ENCODE measurements around the gene RBMS2. TPM values are rescaled to one million over a fixed set of nuclear protein-coding genes. Genes with fewer than 3 reads are reported as not detected.
A peak's percentile ranks its signal among the peaks of the same experiment; 100 is the strongest.

Gene RBMS2
- total RNA-seq, 1 donor from 2014 or later = 37.2 TPM

DNA sequence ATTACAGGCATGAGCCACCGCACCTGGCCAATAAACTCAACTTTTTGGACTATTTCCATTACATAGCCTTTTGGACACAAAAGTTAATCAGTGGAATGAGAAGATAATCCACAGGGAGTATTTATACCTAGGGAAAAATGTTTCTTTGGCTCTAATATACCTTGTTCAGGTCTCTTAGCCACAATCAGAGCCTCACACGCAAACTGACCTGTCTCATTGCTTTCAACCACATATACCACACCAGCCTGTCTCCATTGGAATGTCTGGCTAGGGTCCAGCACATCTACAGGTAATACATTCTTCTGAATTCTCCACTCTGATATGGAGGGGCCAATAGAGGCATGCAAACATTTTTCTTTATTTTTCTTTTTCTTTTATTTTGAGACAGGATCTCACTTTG is 3.8 kb upstream of the RBMS2 start:
- no peak for DNase-seq (ENCODE audit: low read depth)
- TF ChIP-seq, protein P1, sequence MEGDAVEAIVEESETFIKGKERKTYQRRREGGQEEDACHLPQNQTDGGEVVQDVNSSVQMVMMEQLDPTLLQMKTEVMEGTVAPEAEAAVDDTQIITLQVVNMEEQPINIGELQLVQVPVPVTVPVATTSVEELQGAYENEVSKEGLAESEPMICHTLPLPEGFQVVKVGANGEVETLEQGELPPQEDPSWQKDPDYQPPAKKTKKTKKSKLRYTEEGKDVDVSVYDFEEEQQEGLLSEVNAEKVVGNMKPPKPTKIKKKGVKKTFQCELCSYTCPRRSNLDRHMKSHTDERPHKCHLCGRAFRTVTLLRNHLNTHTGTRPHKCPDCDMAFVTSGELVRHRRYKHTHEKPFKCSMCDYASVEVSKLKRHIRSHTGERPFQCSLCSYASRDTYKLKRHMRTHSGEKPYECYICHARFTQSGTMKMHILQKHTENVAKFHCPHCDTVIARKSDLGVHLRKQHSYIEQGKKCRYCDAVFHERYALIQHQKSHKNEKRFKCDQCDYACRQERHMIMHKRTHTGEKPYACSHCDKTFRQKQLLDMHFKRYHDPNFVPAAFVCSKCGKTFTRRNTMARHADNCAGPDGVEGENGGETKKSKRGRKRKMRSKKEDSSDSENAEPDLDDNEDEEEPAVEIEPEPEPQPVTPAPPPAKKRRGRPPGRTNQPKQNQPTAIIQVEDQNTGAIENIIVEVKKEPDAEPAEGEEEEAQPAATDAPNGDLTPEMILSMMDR (IDR thresholded peaks at IDR 0.05; ENCODE audit: insufficient read depth, low read length, poor library complexity, severe bottlenecking) = no peak
- H3K27me3 ChIP-seq (ENCODE audit: control insufficient read depth, insufficient read depth, low read length) = no peaks in the 10 kb centered on the region
- no peaks in the 10 kb centered on the region for H3K36me3 ChIP-seq (ENCODE audit: control insufficient read depth, insufficient read depth, low read length)
- H3K4me3 ChIP-seq (ENCODE audit: low read depth, low read length) = no peak overlapping the region

DNA sequence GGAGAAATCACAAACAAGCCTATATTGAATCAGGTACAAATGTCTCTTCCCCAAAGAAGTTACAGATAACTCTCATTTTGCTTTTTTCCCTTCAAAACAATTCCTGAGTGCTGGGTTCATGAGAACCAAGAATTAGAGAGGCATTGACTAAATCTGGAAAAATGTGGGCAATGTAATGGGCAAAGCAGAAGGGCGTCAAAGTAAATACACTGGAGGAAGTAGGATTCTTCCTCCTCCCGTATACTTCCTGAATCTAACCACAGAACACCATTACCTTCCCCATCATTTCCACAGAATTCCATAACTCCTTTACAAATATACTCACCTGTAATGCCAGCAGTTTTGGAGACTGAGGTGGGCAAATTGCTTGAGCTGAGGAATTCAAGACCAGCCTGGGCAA is 3.0 kb upstream of the RBMS2 start:
- no peaks in the 10 kb centered on the region for H3K36me3 ChIP-seq (ENCODE audit: control insufficient read depth, insufficient read depth, low read length)
- peak; percentile 39 for DNase-seq (ENCODE audit: low read depth)
- no peak overlapping the region for H3K4me3 ChIP-seq (ENCODE audit: low read depth, low read length)
- TF ChIP-seq, protein P1 (IDR thresholded peaks at IDR 0.05; ENCODE audit: insufficient read depth, low read length, poor library complexity, severe bottlenecking) = no peak
- H3K27me3 ChIP-seq (ENCODE audit: control insufficient read depth, insufficient read depth, low read length) = no peaks in the 10 kb centered on the region

DNA sequence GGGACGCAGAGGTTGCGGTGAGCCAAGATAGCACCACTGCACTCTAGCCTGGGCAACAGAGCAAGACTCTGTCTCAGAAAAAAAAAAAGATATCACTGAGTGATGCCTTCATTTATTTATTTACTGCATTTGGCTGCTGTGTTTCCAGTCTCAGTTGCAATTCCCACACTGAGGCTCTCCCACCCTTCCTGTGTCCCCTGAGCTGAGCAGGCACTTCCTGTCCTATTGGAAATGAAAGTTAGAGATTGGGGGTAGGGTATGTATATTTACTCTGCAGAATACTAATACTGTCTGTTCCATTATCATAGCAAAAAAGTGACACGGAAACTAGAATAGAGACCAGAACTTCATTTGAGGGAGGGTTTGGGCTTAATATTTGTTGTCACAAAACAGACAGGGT is 1.6 kb upstream of the RBMS2 start:
- no peak overlapping the region for H3K4me3 ChIP-seq (ENCODE audit: low read depth, low read length)
- TF ChIP-seq, protein P1 (IDR thresholded peaks at IDR 0.05; ENCODE audit: insufficient read depth, low read length, poor library complexity, severe bottlenecking) = no peak
- H3K27me3 ChIP-seq (ENCODE audit: control insufficient read depth, insufficient read depth, low read length) = no peaks in the 10 kb centered on the region
- DNase-seq (ENCODE audit: low read depth) = no peak
- no peaks in the 10 kb centered on the region for H3K36me3 ChIP-seq (ENCODE audit: control insufficient read depth, insufficient read depth, low read length)

DNA sequence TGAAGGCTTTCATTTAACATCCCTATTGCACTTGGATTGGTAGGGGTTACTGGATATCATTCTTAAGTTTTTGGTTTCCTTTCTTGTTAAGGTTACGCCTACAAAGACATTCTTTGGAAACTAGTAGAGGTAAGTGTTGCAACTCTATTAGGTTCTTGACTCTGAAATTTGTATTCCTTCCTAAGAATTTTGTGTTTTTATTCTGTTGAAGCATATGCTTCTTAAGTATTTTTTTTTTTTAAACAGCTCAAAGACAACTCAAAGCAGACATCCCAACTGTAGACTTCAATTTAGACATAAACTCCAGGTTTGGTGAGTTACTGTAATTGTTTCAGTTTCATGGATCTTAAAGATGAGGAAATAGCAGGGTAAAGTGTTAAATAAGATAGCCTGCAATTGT is 1.1 kb upstream of the RBMS2 start:
- DNase-seq (ENCODE audit: low read depth) = no peak
- Histone ChIP-seq H3K36me3 (ENCODE audit: control insufficient read depth, insufficient read depth, low read length) (no peaks in the 10 kb centered on the region), H3K4me3 (ENCODE audit: low read depth, low read length) (no peak overlapping the region), H3K27me3 (ENCODE audit: control insufficient read depth, insufficient read depth, low read length) (no peaks in the 10 kb centered on the region)
- TF ChIP-seq, protein P1 (IDR thresholded peaks at IDR 0.05; ENCODE audit: insufficient read depth, low read length, poor library complexity, severe bottlenecking) = no peak

DNA sequence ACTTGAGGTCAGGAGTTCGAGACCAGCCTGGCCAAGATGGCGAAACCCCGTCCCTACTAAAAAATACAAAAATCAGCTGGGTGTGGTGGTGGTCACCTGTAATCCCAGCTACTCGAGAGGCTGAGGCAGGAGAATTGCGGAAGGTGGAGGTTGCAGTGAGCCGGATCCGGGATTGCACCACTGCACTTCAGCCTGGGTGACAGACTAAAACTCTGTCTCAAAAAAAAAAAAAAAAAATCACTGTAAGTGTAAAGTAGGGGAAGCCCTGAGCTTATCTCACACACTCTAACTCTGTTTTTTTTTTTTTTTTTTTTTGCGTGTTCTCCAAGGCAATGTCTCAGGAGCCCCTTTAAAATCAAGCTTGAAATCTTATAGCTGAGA is 421 bp upstream of the RBMS2 start:
- Histone ChIP-seq H3K4me3 (ENCODE audit: low read depth, low read length) (peak overlapping the region; percentile 65), H3K36me3 (ENCODE audit: control insufficient read depth, insufficient read depth, low read length) (no peaks in the 10 kb centered on the region), H3K27me3 (ENCODE audit: control insufficient read depth, insufficient read depth, low read length) (no peaks in the 10 kb centered on the region)
- DNase-seq (ENCODE audit: low read depth) = no peak
- TF ChIP-seq, protein P1 (IDR thresholded peaks at IDR 0.05; ENCODE audit: insufficient read depth, low read length, poor library complexity, severe bottlenecking) = no peak

DNA sequence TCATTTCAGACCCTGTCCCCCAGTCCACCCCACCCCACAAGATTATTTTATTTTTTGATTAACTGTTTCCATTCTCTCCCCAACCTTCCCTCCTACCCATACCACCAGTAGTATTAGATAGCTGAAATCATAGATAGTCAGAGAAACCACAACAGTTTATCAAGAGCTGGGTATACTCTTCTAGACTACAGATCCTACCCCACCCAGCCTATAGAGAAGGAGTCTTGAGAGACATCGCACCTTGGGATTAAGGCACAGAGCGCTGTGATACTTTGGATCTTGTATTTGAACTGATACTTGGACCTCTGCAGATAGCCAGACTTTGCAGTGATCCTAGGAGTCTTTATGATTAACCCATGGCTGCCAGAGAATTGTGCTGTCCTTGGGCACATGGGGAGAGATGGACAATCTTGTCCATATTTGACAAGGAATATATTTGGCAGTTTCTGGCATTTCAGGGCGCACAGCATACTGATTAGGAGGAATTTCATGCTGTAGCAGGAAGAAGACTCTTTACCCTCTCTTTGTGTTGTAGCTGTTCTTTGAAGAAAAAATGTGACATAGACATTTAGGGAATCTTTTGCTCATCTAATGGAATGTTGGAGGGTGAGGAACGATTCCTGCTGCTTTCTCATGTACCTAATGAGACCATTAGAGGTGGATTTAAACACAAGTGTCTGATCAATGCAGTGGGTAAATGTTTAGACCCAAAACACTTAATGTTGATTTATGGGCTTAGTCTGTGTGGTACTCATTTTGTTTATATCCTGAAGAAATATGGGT is 982 bp downstream of the RBMS2 start:
- DNase-seq (ENCODE audit: low read depth) = no peak
- Histone ChIP-seq H3K36me3 (ENCODE audit: control insufficient read depth, insufficient read depth, low read length) (no peaks in the 10 kb centered on the region), H3K4me3 (ENCODE audit: low read depth, low read length) (peak overlapping the region; percentile 65), H3K27me3 (ENCODE audit: control insufficient read depth, insufficient read depth, low read length) (no peaks in the 10 kb centered on the region)
- TF ChIP-seq, protein P1 (IDR thresholded peaks at IDR 0.05; ENCODE audit: insufficient read depth, low read length, poor library complexity, severe bottlenecking) = no peak

Measured in kidney epithelial cell (primary cell).